Sigmoid colon (tissue), 4 donors: Measurements from ENCODE around the gene GRIN2A.

Experiments
- POLR2A ChIP-seq, 2 donors: fragments of 450-650 bp; IDR thresholded peaks; one replicate each; pipeline ENCODE4 v1.6.1; 2016; ENCODE audit warnings: antibody characterized with exemption in 2 of 2, mild to moderate bottlenecking in 2 of 2, moderate library complexity in 2 of 2
- POLR2AphosphoS5 ChIP-seq, 4 donors: sonication (generic); formaldehyde crosslinking; IDR thresholded peaks; one replicate each; pipeline ENCODE4 v1.6.1; 2017; ENCODE audit warnings: antibody characterized with exemption in 4 of 4

- TF ChIP-seq POLR2A (IDR thresholded peaks at IDR 0.05) (no peak), POLR2AphosphoS5 (IDR thresholded peaks at IDR 0.05) (no peak)
Observed at GRCh38 chr16:9802160-9802559, 380.1 kb downstream of the GRIN2A start.
